Peyer's patch (tissue), 4 donors: ENCODE data around the gene EDN2.

Experiments used
- POLR2A ChIP-seq, 2 donors: fragments of 450-650 bp; IDR thresholded peaks; one replicate each; pipeline ENCODE4 v1.5.1; 2017; ENCODE audit warnings: antibody characterized with exemption in 2 of 2, mild to moderate bottlenecking in 2 of 2, moderate library complexity in 2 of 2
- TF ChIP-seq, protein P1 (sequence below), 6 experiments: fragments of 450-650 bp in 4 of 6; fragments of 200-600 bp in 2 of 6; sonication (generic) in 1 of 6; IDR thresholded peaks; one replicate each; pipeline ENCODE4 v1.5.1; 2017 to 2019; ENCODE audit warnings: antibody characterized with exemption in 6 of 6, mild to moderate bottlenecking in 3 of 6, moderate library complexity in 1 of 6

GRCh38 chr1:41516168-41517061 lies 31.9 kb upstream of the EDN2 start:
- TF ChIP-seq, protein P1, sequence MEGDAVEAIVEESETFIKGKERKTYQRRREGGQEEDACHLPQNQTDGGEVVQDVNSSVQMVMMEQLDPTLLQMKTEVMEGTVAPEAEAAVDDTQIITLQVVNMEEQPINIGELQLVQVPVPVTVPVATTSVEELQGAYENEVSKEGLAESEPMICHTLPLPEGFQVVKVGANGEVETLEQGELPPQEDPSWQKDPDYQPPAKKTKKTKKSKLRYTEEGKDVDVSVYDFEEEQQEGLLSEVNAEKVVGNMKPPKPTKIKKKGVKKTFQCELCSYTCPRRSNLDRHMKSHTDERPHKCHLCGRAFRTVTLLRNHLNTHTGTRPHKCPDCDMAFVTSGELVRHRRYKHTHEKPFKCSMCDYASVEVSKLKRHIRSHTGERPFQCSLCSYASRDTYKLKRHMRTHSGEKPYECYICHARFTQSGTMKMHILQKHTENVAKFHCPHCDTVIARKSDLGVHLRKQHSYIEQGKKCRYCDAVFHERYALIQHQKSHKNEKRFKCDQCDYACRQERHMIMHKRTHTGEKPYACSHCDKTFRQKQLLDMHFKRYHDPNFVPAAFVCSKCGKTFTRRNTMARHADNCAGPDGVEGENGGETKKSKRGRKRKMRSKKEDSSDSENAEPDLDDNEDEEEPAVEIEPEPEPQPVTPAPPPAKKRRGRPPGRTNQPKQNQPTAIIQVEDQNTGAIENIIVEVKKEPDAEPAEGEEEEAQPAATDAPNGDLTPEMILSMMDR (IDR thresholded peaks at IDR 0.05) = peak in 5 of 6 experiments; percentile 75 to 95 (median 90)
- no peak for TF ChIP-seq POLR2A (IDR thresholded peaks at IDR 0.05)
